NT2/D1 (cell line): ENCODE data around the gene SOCS3.

ENCODE experiments used
- SUZ12 ChIP-seq: IDR thresholded peaks from 2 replicates; pipeline ENCODE4 v1.6.1; 2011; ENCODE audit not compliant: insufficient read length, insufficient read depth; ENCODE audit errors: extremely low read depth
- ZNF274 ChIP-seq: IDR thresholded peaks from 2 replicates; pipeline ENCODE4 v1.6.1; 2011; ENCODE audit warnings: mild to moderate bottlenecking, low read depth, low read length

DNA sequence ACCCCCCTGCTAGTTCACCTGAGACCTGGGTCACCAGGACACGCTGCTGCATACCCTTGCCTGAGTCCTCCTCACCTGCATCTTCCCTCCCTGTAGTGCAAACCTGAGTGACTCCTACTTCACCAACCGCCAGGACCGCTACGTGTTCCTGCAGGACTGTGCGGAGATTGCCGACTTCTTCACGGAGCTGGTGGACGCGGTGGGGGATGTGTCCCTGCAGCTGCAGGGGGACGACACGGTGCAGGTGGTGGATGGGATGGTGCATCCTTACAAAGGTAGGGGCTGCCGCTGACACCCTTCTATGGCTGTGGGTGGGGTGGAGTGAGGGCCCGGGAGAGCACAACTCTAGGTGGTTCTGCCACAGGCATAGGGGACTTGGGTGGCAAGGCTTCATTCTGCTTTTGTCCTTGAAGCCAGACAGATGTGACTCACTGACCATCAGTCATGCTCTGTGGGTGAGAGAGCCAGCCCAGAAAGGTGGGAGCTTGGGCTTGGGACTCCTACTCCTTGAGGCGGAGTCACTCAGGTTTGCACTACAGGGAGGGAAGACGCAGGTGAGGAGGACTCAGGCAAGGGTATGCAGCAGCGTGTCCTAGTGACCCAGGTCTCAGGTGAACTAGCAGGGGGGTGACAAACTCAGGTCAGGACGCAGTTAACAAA is 40.8 kb upstream of the SOCS3 start:
- TF ChIP-seq ZNF274: no peak
- no peak for TF ChIP-seq SUZ12
